Upper lobe of right lung (tissue), 1 donor: Measurements from ENCODE around the gene YRDC. TPM values are rescaled to one million over a fixed set of nuclear protein-coding genes. Genes with fewer than 3 reads are reported as not detected.

Source experiments
- ATAC-seq: fragments of 200-7000 bp; cut with Tn5 transposase; one replicate; pipeline ENCODE4 v1.9.1; 2020; ENCODE audit warnings: mild to moderate bottlenecking, moderate library complexity
- DNase-seq: peaks from one replicate; pipeline ENCODE4 v3.0.0-alpha.2; 2020
- H3K27ac ChIP-seq: fragments of 200-600 bp; one replicate; pipeline ENCODE4 v1.8.0; 2022
- H3K27me3 ChIP-seq: fragments of 200-600 bp; one replicate; pipeline ENCODE4 v1.8.0; 2022; ENCODE audit warnings: mild to moderate bottlenecking
- H3K36me3 ChIP-seq: fragments of 200-600 bp; one replicate; pipeline ENCODE4 v1.8.0; 2022
- H3K4me1 ChIP-seq: fragments of 200-600 bp; one replicate; pipeline ENCODE4 v1.8.0; 2022
- H3K4me3 ChIP-seq: fragments of 200-600 bp; one replicate; pipeline ENCODE4 v1.8.0; 2022; ENCODE audit warnings: mild to moderate bottlenecking
- H3K9me3 ChIP-seq: fragments of 200-600 bp; one replicate; pipeline ENCODE4 v1.8.0; 2022
- intact Hi-C: fragments of 100-400 bp; cut with DNase I; formaldehyde crosslinking; loops from one replicate; pipeline ENCODE4 v1.11.0; 2022
- total RNA-seq: library from RNA; stranded (reverse); fragmentation: NEBNext Ultra II Directional; extraction: Animal tissue kit (Norgen Biotek cat#: 25700); gene quantifications from one replicate; pipeline ENCODE4 v1.2.1, GENCODE V29; 2021
- TF ChIP-seq, protein P1 (sequence below): fragments of 200-600 bp; IDR thresholded peaks from one replicate; pipeline ENCODE4 v1.8.0; 2022; ENCODE audit warnings: antibody characterized with exemption
- donor health status: DM: no; HTN: yes; CAD: no; lungs with severe emphysema.

YRDC gene
- total RNA-seq, 1 donor from 2014 or later = 14.8 TPM

DNA sequence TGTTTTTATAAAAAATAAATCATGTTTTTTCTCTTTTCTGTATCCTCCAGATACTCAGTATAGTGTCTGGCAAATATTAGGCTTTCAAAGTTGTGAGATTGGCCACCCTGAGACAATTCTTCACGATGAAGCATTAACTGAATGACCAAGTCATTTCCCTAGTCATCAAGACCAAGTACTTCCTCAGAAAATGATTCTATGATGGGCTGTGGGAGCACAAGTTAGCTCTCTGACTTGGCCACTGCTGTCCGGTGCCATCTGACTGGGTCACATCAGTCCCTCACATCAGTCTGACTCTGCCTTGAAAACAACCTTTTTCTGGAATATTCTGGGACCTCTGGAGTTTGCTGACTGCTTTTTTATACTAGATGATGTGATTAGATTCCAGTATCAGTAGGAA lies 13.5 kb upstream of the YRDC start:
- H3K36me3 ChIP-seq = peaks cover 60% of the 10 kb centered on the region
- intact Hi-C loops = no loop called here
- TF ChIP-seq, protein P1, sequence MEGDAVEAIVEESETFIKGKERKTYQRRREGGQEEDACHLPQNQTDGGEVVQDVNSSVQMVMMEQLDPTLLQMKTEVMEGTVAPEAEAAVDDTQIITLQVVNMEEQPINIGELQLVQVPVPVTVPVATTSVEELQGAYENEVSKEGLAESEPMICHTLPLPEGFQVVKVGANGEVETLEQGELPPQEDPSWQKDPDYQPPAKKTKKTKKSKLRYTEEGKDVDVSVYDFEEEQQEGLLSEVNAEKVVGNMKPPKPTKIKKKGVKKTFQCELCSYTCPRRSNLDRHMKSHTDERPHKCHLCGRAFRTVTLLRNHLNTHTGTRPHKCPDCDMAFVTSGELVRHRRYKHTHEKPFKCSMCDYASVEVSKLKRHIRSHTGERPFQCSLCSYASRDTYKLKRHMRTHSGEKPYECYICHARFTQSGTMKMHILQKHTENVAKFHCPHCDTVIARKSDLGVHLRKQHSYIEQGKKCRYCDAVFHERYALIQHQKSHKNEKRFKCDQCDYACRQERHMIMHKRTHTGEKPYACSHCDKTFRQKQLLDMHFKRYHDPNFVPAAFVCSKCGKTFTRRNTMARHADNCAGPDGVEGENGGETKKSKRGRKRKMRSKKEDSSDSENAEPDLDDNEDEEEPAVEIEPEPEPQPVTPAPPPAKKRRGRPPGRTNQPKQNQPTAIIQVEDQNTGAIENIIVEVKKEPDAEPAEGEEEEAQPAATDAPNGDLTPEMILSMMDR = no peak
- no peak for DNase-seq
- ATAC-seq = no peak
- H3K9me3 ChIP-seq = no peaks in the 10 kb centered on the region
- no peaks in the 10 kb centered on the region for H3K4me1 ChIP-seq
- no peaks in the 10 kb centered on the region for H3K27me3 ChIP-seq
- H3K27ac ChIP-seq = no peak overlapping the region
- no peak overlapping the region for H3K4me3 ChIP-seq

DNA sequence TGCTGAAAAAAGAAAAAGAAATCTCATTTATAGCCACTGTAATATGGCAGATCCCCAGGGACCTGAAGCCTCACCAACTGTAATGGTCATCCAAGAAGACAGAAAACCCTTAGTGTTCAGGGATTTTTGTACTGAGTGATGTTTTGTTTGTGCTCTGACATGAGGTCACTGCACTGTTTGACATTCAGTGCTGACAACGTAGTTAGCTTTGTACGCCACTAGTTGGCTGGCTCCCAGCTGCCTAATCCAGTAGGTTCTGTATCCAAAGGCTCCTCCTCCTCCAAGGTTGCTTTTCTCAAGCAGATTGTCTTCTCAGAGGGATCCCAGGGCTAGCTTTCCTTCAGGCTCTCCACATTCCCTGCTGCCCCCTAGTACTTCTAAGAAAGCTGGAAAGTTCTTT lies 9.5 kb upstream of the YRDC start:
- TF ChIP-seq, protein P1 = no peak
- H3K27ac ChIP-seq = no peak overlapping the region
- H3K4me3 ChIP-seq = no peak overlapping the region
- intact Hi-C loops = no loop called here
- H3K9me3 ChIP-seq = no peaks in the 10 kb centered on the region
- H3K27me3 ChIP-seq = no peaks in the 10 kb centered on the region
- H3K4me1 ChIP-seq = no peaks in the 10 kb centered on the region
- H3K36me3 ChIP-seq = peaks cover 66% of the 10 kb centered on the region
- DNase-seq (no peak), ATAC-seq (no peak)

DNA sequence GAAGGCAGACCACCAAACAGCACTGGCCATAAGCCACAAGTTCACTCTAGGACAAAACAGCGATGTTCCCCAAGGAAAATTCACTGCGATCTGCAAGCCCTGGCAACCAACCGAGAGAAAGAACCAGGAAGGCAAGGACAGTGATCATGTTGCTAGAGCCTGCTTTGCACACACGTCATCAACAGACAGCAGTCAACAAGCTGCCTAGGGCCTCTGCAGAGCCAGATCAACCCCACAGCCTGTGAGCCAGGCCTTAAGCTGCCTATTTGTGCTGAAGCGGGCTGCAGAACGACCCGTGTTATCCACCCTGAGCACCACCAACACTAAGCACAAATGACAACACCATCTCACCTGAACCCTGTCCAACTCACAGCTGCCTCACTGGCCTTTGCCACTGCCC lies 6.2 kb upstream of the YRDC start:
- H3K9me3 ChIP-seq = no peaks in the 10 kb centered on the region
- peaks cover 10% of the 10 kb centered on the region for H3K4me1 ChIP-seq
- no peak for DNase-seq
- no peak overlapping the region for H3K4me3 ChIP-seq
- no peaks in the 10 kb centered on the region for H3K27me3 ChIP-seq
- intact Hi-C loops = no loop called here
- H3K36me3 ChIP-seq = peaks cover 40% of the 10 kb centered on the region
- TF ChIP-seq, protein P1 = no peak
- no peak overlapping the region for H3K27ac ChIP-seq
- no peak for ATAC-seq

GRCh38 chr1:37813529-37814145 lies 5.6 kb upstream of the YRDC start:
- DNase-seq = no peak
- no peak overlapping the region for H3K27ac ChIP-seq
- TF ChIP-seq, protein P1 = no peak
- ATAC-seq = no peak
- no peaks in the 10 kb centered on the region for H3K9me3 ChIP-seq
- peaks cover 16% of the 10 kb centered on the region for H3K4me1 ChIP-seq
- no peaks in the 10 kb centered on the region for H3K27me3 ChIP-seq
- intact Hi-C loops = no loop called here
- H3K36me3 ChIP-seq = peaks cover 40% of the 10 kb centered on the region
- no peak overlapping the region for H3K4me3 ChIP-seq

GRCh38 chr1:37811027-37811655 lies 3.1 kb upstream of the YRDC start:
- peak; percentile 66 for ATAC-seq
- no peak overlapping the region for H3K27ac ChIP-seq
- intact Hi-C loops = no loop called here
- TF ChIP-seq, protein P1 = peak; percentile 82
- peaks cover 28% of the 10 kb centered on the region for H3K4me1 ChIP-seq
- no peaks in the 10 kb centered on the region for H3K27me3 ChIP-seq
- no peak overlapping the region for H3K4me3 ChIP-seq
- no peaks in the 10 kb centered on the region for H3K9me3 ChIP-seq
- peak; percentile 82 for DNase-seq
- peaks cover 29% of the 10 kb centered on the region for H3K36me3 ChIP-seq
